Measurements from ENCODE around the gene TENM3.
A peak's percentile ranks its signal among the peaks of the same experiment; 100 is the strongest.

TENM3 gene

DNA sequence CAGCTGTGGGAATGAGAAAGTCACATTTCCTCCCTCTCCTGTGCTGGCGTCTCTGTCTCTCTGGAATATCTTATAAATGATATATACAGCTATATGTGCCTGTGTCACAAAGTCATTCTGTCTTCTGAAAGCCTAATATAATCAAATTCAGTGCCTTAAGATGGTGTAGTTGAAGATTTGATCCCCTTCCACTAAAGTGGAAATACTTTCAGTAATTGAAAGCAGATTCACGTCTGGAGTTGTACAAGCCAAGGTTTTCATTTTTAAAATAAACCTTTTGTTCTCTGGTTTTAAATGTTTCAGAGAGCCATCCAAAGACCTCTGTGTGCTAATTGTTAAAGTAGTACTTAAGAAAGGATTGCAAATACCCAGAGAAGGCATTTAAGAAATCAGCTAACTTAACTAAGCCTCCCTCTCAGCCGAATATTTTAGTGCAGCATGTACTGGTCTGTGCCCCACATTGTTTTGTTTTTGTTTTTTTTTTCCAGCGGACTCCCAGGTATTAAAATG, 206.8 kb downstream of the TENM3 start:
- peak overlapping the region; percentile 26; the same call in 1 of the 2 replicates for H3K4me3 ChIP-seq (ENCODE audit: low read length)
- TF ChIP-seq ZNF274 (IDR thresholded peaks at IDR 0.05; ENCODE audit: low read depth, low read length): no peak

- H3K4me3 ChIP-seq (ENCODE audit: low read length): no peak overlapping the region
- TF ChIP-seq ZNF274 (IDR thresholded peaks at IDR 0.05; ENCODE audit: low read depth, low read length): no peak
These were observed 208.2 kb downstream of the TENM3 start for GRCh38 chr4:182451441-182451840.

- H3K4me3 ChIP-seq (ENCODE audit: low read length): no peak overlapping the region
- no peak for TF ChIP-seq ZNF274 (IDR thresholded peaks at IDR 0.05; ENCODE audit: low read depth, low read length)
These were observed 210.6 kb downstream of the TENM3 start for GRCh38 chr4:182453830-182454229.

DNA sequence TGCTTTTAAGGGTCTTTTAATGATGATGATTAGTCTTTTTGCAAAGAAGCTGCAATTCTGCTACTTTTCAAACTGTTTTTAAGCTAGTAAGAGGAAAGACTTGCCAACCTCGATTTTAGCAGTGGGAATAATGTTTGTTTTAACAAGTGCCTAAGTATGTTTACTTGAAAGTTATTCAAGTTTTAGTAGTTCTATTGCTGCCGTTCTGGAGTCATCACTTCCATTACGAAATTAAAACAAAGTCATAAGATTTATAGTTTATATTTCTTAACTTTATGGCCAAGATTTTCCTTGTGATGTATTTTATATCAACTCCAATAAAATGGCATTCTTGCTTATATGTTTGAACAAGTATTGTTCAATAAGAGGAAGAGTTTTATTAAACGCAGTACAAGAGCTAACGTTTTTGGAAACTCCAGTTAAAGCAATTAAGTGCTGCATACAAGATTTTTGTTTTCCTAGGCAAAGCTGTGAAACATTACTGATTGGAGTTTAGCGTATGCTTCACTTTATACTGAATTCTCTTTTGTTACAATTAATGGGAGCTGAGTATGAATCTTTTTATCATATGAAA, 211.3 kb downstream of the TENM3 start:
- no peak for TF ChIP-seq ZNF274 (IDR thresholded peaks at IDR 0.05; ENCODE audit: low read depth, low read length)
- H3K4me3 ChIP-seq (ENCODE audit: low read length): no peak overlapping the region

DNA sequence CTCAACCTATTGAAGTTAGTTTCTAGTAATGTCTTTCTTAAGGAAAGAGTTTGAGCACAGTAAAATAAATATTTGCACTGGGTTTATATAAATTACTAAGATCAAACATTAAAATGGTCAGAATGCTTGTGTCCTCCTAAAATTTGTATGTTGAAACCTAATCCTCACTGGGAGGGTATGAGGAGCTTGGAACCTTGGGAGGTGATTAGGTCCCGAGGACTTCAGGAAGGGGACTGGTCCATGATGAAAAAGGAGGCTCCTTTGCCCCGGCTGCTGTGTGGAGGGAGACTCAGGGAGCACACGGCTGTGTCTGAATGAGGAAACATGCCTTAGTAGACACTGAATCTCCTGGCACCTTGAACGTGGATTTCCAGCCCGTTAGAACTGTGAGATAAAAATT, 221.9 kb downstream of the TENM3 start:
- no peak for TF ChIP-seq ZNF274 (IDR thresholded peaks at IDR 0.05; ENCODE audit: low read depth, low read length)
- no peak overlapping the region for H3K4me3 ChIP-seq (ENCODE audit: low read length)

GRCh38 chr4:182465979-182466378, 222.8 kb downstream of the TENM3 start:
- no peak for TF ChIP-seq ZNF274 (IDR thresholded peaks at IDR 0.05; ENCODE audit: low read depth, low read length)
- no peak overlapping the region for H3K4me3 ChIP-seq (ENCODE audit: low read length)

DNA sequence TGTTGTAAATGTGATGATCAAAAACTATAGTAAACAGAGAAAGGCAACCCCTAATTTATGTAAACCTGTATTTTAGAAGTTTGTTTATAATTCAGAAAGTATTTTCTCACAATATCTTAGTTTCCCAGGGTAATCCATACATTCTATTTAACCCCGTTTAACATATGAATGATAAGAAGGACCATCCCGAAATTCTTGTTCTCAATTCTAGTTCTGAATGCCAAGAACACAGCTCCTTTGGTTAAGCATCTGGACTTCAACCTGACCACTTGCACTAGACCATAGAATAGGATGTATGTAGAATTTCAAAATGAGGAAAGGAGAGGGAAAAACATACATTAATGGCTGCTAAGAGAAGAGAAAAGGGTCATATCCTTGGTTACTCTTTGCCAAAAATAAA, 227.0 kb downstream of the TENM3 start:
- no peak for TF ChIP-seq ZNF274 (IDR thresholded peaks at IDR 0.05; ENCODE audit: low read depth, low read length)
- no peak overlapping the region for H3K4me3 ChIP-seq (ENCODE audit: low read length)

GRCh38 chr4:182475539-182475938, 232.3 kb downstream of the TENM3 start:
- TF ChIP-seq ZNF274 (IDR thresholded peaks at IDR 0.05; ENCODE audit: low read depth, low read length): no peak
- no peak overlapping the region for H3K4me3 ChIP-seq (ENCODE audit: low read length)

DNA sequence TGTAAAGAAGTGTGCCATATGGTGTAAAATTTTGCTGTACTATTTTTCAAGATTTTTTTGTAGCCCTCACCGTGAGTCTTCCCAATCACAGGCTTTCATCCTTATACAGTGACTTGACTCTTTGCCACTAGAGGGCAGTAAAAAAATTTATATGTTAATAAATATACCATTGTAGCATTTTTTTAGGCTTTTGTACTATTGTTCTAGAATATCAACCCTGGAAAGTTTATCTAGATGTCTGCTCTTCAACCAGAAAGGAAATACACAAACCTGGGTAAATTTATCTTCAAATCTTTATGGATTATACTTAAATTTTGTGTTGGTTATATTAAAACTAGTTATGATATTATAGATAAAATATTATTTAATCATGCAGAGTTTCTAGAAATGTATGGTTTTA, 235.3 kb downstream of the TENM3 start:
- TF ChIP-seq ZNF274 (IDR thresholded peaks at IDR 0.05; ENCODE audit: low read depth, low read length): no peak
- H3K4me3 ChIP-seq (ENCODE audit: low read length): no peak overlapping the region

- no peak overlapping the region for H3K4me3 ChIP-seq (ENCODE audit: low read length)
- TF ChIP-seq ZNF274 (IDR thresholded peaks at IDR 0.05; ENCODE audit: low read depth, low read length): no peak
These were observed 240.5 kb downstream of the TENM3 start for GRCh38 chr4:182483685-182484084.

- no peak for TF ChIP-seq ZNF274 (IDR thresholded peaks at IDR 0.05; ENCODE audit: low read depth, low read length)
- no peak overlapping the region for H3K4me3 ChIP-seq (ENCODE audit: low read length)
These were observed 243.7 kb downstream of the TENM3 start for GRCh38 chr4:182486881-182487280.

DNA sequence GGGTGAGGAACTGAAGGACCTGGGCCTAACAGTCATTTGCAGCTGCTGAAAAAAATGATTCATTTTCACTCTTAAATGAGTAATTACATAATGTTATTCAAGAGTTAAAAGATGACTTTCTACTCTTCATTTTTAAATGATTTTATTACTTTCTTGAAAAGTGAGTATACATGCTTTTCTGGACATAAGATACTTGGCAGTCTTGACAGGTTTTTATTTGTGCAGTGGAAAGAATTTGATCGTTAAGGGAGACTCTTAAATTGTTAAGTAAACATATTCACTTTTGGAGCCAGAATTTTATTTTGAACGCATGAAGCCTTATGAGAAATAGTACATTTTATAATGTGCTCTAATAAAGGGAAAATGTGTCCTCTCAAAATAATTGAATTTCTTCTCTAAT, 245.7 kb downstream of the TENM3 start:
- no peak overlapping the region for H3K4me3 ChIP-seq (ENCODE audit: low read length)
- TF ChIP-seq ZNF274 (IDR thresholded peaks at IDR 0.05; ENCODE audit: low read depth, low read length): no peak

- TF ChIP-seq ZNF274 (IDR thresholded peaks at IDR 0.05; ENCODE audit: low read depth, low read length): no peak
- H3K4me3 ChIP-seq (ENCODE audit: low read length): no peak overlapping the region
These were observed 246.4 kb downstream of the TENM3 start for GRCh38 chr4:182489607-182490006.

DNA sequence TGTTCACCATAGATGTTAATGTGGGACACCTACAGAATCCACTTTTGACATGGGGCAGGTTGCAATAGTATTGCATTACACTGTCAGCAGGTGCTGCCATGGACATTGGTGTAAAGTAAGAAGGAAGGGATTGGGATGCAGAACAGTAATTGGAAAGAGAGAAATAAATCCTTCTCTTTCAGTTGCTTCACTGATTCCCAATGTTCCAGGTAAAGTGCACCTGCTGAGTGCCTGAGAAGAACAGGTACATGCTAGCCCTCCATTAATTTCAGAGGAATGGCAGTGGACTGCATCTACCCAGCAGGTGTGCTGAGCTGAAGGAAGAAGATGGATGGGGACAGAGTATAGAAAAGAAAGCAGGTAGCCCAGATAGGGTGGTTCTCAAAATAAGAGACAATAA, 248.5 kb downstream of the TENM3 start:
- TF ChIP-seq ZNF274 (IDR thresholded peaks at IDR 0.05; ENCODE audit: low read depth, low read length): no peak
- H3K4me3 ChIP-seq (ENCODE audit: low read length): no peak overlapping the region

- no peak overlapping the region for H3K4me3 ChIP-seq (ENCODE audit: low read length)
- no peak for TF ChIP-seq ZNF274 (IDR thresholded peaks at IDR 0.05; ENCODE audit: low read depth, low read length)
These were observed 249.2 kb downstream of the TENM3 start for GRCh38 chr4:182492423-182492822.

- no peak overlapping the region for H3K4me3 ChIP-seq (ENCODE audit: low read length)
- no peak for TF ChIP-seq ZNF274 (IDR thresholded peaks at IDR 0.05; ENCODE audit: low read depth, low read length)
These were observed 250.2 kb downstream of the TENM3 start for GRCh38 chr4:182493377-182493776.
